HUES48 (cell line): ENCODE results near the gene LYPD4.
A peak's percentile ranks its signal among the peaks of the same experiment; 100 is the strongest.

ENCODE experiments used
- H3K27ac ChIP-seq: one replicate; pipeline ENCODE4 v1.7.0; 2013; ENCODE audit warnings: low read depth, low read length, inconsistent platforms
- H3K27me3 ChIP-seq: 2 replicates; pipeline ENCODE4 v1.6.1; 2013; ENCODE audit warnings: mild to moderate bottlenecking, low read length; ENCODE audit not compliant: control insufficient read depth, insufficient read depth
- H3K36me3 ChIP-seq: 2 replicates; pipeline ENCODE4 v1.6.1; 2013; ENCODE audit warnings: low read length; ENCODE audit not compliant: control insufficient read depth, insufficient read depth
- H3K4me1 ChIP-seq: 2 replicates; pipeline ENCODE4 v1.6.1; 2013; ENCODE audit warnings: mild to moderate bottlenecking, low read length; ENCODE audit not compliant: control insufficient read depth, insufficient read depth
- H3K4me3 ChIP-seq: 2 replicates; pipeline ENCODE4 v1.5.1; 2013; ENCODE audit warnings: mild to moderate bottlenecking, low read depth, low read length
- H3K9ac ChIP-seq: 2 replicates; pipeline ENCODE4 v1.6.1; 2013; ENCODE audit warnings: mild to moderate bottlenecking, low read depth, low read length, moderate library complexity
- H3K9me3 ChIP-seq: 2 replicates; pipeline ENCODE4 v1.6.1; 2013; ENCODE audit warnings: low read length; ENCODE audit not compliant: control insufficient read depth, insufficient read depth

Gene LYPD4

GRCh38 chr19:41871573-41872383 is 27.3 kb upstream of the LYPD4 start:
- no peaks in the 10 kb centered on the region for H3K9me3 ChIP-seq
- H3K27ac ChIP-seq, result peak overlapping the region; percentile 79
- H3K9ac ChIP-seq, result no peak overlapping the region
- H3K36me3 ChIP-seq, result peaks cover 50% of the 10 kb centered on the region
- H3K27me3 ChIP-seq, result peaks cover under 1% of the 10 kb centered on the region; the same call in 1 of the 2 replicates
- H3K4me1 ChIP-seq, result no peaks in the 10 kb centered on the region
- H3K4me3 ChIP-seq, result no peak overlapping the region

DNA sequence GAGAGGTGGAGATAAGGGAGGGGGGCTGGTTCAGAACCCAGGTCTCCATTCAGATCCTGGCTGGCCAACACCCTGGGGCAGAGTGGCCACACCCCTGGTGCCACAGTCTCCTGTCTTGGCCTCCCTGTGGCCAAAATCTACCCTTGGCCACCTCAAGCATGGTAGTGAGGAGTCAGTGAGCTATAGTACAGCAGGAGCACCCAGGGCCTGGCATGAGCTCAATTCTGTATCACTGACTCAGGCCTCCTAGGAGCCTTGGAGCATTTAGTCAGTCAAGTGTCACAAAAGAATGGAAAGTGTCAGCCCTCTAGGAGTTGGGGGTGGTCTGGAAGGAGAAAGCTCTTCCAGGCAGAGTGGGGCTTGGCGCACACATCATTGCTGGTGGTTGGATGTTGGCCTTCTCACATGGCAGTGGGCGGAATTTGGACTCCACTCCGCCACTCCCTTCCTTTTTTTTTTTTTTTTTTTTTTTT is 26.0 kb upstream of the LYPD4 start:
- Histone ChIP-seq H3K4me3 (no peak overlapping the region), H3K9me3 (no peaks in the 10 kb centered on the region), H3K36me3 (peaks cover 60% of the 10 kb centered on the region), H3K27me3 (no peaks in the 10 kb centered on the region), H3K4me1 (no peaks in the 10 kb centered on the region), H3K9ac (no peak overlapping the region), H3K27ac (peak overlapping the region; percentile 22)

DNA sequence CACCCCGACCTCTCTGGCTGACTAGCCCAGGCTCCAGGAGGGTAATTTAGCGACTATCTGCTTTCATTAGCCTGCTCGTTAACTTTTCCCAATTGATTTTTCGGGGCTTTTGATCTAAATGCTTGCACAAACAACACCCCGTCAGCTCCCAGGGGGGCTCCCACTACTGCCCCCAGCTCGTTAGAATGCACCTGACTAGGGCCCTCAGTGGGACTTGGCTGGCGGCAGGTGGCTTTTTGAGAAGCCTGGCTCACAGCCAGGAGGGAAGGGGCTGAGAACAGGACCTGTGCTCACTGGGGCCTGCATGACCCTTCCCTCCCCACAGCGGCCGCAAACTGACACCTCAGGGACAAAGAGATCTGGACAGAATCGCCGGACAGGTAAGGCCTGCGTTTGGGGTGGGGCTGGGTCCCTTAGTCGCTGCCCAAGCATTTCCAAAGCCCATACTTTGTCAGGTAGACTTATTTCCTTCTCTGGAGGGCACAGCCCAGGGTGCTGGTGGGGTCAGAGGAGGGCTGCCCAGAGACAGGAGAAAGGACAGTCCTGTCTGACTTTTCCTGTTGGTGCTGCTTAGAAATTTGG is 25.0 kb upstream of the LYPD4 start:
- peak overlapping the region; percentile 52 for H3K27ac ChIP-seq
- no peak overlapping the region for H3K4me3 ChIP-seq
- no peak overlapping the region for H3K9ac ChIP-seq
- no peaks in the 10 kb centered on the region for H3K4me1 ChIP-seq
- H3K27me3 ChIP-seq, result no peaks in the 10 kb centered on the region
- H3K36me3 ChIP-seq, result peaks cover 70% of the 10 kb centered on the region
- H3K9me3 ChIP-seq, result no peaks in the 10 kb centered on the region

GRCh38 chr19:41868989-41869300 is 24.5 kb upstream of the LYPD4 start:
- H3K27ac ChIP-seq, result peak overlapping the region; percentile 52
- no peaks in the 10 kb centered on the region for H3K9me3 ChIP-seq
- H3K27me3 ChIP-seq, result no peaks in the 10 kb centered on the region
- no peak overlapping the region for H3K4me3 ChIP-seq
- H3K4me1 ChIP-seq, result no peaks in the 10 kb centered on the region
- no peak overlapping the region for H3K9ac ChIP-seq
- H3K36me3 ChIP-seq, result peaks cover 75% of the 10 kb centered on the region

DNA sequence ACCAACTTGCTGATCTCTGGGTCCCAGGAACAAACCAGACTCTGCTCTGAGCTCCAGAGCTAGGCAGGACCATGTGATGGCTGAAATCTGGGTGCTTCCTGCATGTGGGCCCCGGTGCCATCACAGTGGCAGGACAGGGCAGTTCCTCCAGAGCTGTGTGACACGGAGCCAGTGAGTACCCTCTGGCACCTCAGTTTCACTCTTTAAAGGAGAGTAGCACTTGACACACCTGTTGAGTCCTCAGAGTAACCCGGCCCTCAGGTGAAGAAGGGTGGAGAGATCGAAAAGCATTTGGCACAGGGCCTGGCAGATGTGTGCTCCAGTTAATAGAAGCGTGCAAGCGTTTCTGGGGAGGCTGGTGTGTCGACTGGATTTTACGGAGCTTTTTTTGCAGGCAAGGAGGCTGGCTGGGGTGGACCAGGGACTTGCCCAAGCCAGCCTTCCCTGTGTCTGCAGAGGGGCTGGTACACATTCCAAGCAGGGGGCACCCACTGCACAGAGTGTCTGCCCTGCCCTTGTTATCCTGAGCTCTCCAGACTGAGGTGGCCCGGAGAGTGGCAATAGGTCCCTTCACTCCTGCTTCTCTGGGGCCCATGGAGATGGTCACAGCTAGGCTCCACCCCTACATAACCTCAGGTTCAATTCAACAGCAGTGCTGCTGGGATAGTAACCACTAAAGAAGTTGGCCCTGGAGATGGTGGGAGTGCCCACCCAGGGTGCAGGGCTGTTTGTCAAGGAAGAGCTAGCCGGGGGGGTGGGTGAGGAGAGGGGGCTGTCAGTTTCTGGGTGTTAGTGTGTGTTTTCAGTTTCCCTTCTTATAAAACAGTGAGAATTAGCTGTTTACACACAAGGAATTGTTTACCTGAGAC is 23.9 kb upstream of the LYPD4 start:
- Histone ChIP-seq H3K4me3 (no peak overlapping the region), H3K27ac (peak overlapping the region; percentile 70), H3K4me1 (no peaks in the 10 kb centered on the region), H3K27me3 (no peaks in the 10 kb centered on the region), H3K36me3 (peaks cover 81% of the 10 kb centered on the region), H3K9me3 (no peaks in the 10 kb centered on the region), H3K9ac (no peak overlapping the region)

DNA sequence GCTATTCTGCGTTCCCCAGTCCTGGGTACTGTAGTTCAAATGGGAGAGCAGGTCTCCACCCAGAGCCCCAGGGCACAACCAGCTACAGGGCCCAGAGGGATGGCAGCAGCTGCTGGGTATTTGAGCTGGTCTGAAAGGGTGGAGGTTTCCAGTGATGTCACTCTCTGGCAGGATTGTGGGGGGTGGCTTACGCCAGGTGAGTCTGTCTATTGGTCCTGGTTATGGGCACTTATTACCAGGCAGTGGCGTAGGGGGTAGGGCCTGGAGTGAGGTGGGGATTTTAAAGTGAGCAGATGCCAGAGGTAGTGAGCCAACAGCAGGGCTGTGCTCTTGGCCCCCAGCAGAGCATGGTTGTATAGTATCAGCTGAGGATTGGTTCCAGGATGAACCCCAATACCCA is 21.8 kb upstream of the LYPD4 start:
- Histone ChIP-seq H3K4me1 (peaks cover 16% of the 10 kb centered on the region), H3K9me3 (no peaks in the 10 kb centered on the region), H3K27me3 (no peaks in the 10 kb centered on the region), H3K9ac (no peak overlapping the region), H3K4me3 (no peak overlapping the region), H3K27ac (peak overlapping the region; percentile 32), H3K36me3 (peaks cover 94% of the 10 kb centered on the region)

- Histone ChIP-seq H3K9me3 (no peaks in the 10 kb centered on the region), H3K36me3 (peaks cover 86% of the 10 kb centered on the region), H3K4me1 (peaks cover 21% of the 10 kb centered on the region), H3K4me3 (no peak overlapping the region), H3K9ac (peak overlapping the region; percentile 34), H3K27me3 (no peaks in the 10 kb centered on the region), H3K27ac (peak overlapping the region; percentile 59)
Observed at GRCh38 chr19:41864374-41864773, 19.9 kb upstream of the LYPD4 start.

DNA sequence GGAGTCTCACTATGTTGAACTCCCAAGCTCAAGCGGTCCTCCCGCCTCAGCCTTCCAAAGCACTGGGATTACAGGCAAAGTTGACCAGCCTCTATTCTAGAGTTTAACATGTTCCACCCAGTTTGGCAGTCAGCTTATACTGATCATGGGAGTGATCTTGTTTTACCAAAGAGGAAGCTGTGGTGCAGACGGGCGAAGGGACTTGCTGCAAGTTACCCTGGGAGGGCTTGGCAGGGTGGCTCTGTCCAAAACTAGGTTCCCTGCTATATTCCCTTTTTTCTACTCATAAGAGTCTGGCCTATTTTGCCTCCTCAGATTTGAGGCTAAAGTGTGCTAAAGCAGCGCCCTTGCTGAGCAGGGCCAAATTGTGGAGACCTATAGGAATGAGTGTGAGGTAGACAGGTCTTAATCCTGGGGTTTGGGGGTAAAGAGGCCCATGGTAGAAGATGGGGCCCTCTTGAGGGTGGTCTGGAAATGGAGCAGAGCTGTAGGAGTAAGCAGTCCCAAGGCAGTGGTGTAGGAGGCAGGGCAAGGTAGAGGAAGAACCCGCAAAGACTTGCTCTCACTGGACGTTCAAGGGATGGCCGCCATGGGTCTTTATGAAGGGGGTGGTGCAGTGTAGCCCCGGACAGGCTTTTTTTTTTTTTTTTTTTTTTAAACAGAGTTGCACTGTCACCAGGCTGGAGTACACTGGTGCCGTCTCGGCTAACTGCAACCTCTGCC is 18.9 kb upstream of the LYPD4 start:
- peaks cover 21% of the 10 kb centered on the region for H3K4me1 ChIP-seq

DNA sequence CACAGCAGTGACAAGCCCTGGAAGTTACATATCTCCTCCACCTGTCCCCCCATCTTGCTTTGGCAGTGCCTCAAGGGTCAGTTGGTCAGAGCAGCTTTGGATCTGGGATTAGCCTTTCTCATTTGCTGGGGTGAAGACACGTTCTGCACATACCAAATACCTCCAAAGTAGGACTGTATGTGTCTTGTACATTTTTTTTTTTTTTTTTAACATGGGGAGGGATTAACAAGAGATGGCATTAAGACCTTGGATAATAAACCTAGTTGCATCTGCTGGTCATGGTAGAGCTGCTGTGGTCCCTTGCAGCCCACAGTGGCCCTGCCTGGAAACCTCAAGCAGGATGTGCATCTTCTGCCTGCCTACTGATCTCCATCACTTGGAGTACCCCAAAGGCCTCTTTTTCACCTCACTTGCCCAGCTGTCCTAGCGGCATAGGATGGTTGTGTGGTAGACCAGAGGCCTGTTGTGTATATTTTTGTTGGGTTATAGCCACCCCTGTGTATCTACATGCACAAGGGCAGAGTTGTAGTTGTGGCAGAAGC is 18.0 kb upstream of the LYPD4 start:
- H3K27ac ChIP-seq, result peak overlapping the region; percentile 36
- peak overlapping the region; percentile 99 for H3K9ac ChIP-seq
- peaks cover 21% of the 10 kb centered on the region for H3K4me1 ChIP-seq
- peak overlapping the region; percentile 79; the same call in 1 of the 2 replicates for H3K4me3 ChIP-seq
- no peaks in the 10 kb centered on the region for H3K27me3 ChIP-seq
- H3K9me3 ChIP-seq, result no peaks in the 10 kb centered on the region
- H3K36me3 ChIP-seq, result peaks cover 67% of the 10 kb centered on the region

More for the DNA sequence above, 18.9 kb upstream of the LYPD4 start:
- Histone ChIP-seq H3K9me3 (no peaks in the 10 kb centered on the region), H3K4me3 (no peak overlapping the region), H3K9ac (peak overlapping the region; percentile 43; the same call in 1 of the 2 replicates), H3K27me3 (no peaks in the 10 kb centered on the region), H3K36me3 (peaks cover 76% of the 10 kb centered on the region), H3K27ac (no peak overlapping the region)

DNA sequence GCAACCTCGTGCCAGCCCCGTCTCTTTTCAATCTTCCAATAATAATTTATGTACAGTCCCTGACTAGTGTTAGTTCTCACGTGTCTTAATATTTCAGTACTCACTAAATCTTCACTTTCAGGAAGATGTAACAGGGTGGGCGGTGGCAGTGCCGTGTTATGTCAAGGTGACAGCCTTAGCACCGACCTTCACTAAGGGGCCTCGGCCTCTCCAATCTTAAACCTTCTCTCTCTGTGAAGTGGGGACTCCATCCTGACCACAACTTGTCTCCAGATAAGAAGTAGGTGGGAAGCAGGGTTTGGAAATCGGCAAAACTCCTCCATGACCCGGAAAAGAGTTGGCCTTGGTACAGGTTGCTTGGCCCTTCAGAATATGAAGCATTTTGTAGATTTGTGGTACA is 17.4 kb upstream of the LYPD4 start:
- Histone ChIP-seq H3K27ac (peak overlapping the region; percentile 36), H3K36me3 (peaks cover 61% of the 10 kb centered on the region), H3K9ac (peak overlapping the region; percentile 99), H3K9me3 (no peaks in the 10 kb centered on the region), H3K4me3 (peak overlapping the region; percentile 79), H3K27me3 (no peaks in the 10 kb centered on the region), H3K4me1 (peaks cover 21% of the 10 kb centered on the region)
